CD4-positive, alpha-beta T cell treated with Interferon alpha-2 for 1 hour (primary cell): ENCODE results near the gene USP27X.

Experiments
- DNase-seq, 2 donors: peaks; one replicate each; pipeline ENCODE4 v3.0.0-alpha.2; 2020 to 2022

USP27X gene

GRCh38 chrX:49878834-49879655, at the start of gene USP27X:
Gene USP27X, plus strand, starts transcription at chrX:49879484. Its CDS starts 824 bp downstream, at chrX:49880308.
- peak; percentile 85 to 90 for DNase-seq

- no peak for DNase-seq
Observed at GRCh38 chrX:49838374-49838773, 40.9 kb upstream of the USP27X start.

GRCh38 chrX:49840679-49841078, 38.6 kb upstream of the USP27X start:
- peak; percentile 36 to 37 for DNase-seq

GRCh38 chrX:49842621-49843020, 36.7 kb upstream of the USP27X start:
- DNase-seq: no peak

- no peak for DNase-seq
Observed at GRCh38 chrX:49844611-49845010, 34.7 kb upstream of the USP27X start.

- DNase-seq: no peak
Observed at GRCh38 chrX:49845701-49846403, 33.4 kb upstream of the USP27X start.

- DNase-seq: no peak
Observed at GRCh38 chrX:49846522-49846921, 32.8 kb upstream of the USP27X start.

GRCh38 chrX:49848275-49848674, 31.0 kb upstream of the USP27X start:
- no peak for DNase-seq

- no peak for DNase-seq
Observed at GRCh38 chrX:49850028-49850427, 29.3 kb upstream of the USP27X start.

- no peak for DNase-seq
Observed at GRCh38 chrX:49853661-49854060, 25.6 kb upstream of the USP27X start.

GRCh38 chrX:49856819-49857218, 22.5 kb upstream of the USP27X start:
- DNase-seq: no peak

- DNase-seq: no peak
Observed at GRCh38 chrX:49858341-49858740, 20.9 kb upstream of the USP27X start.

GRCh38 chrX:49859491-49859890, 19.8 kb upstream of the USP27X start:
- no peak for DNase-seq

GRCh38 chrX:49860867-49861535, 18.3 kb upstream of the USP27X start:
- no peak for DNase-seq

GRCh38 chrX:49862093-49862492, 17.2 kb upstream of the USP27X start:
- no peak for DNase-seq

- DNase-seq: no peak
Observed at GRCh38 chrX:49868739-49869138, 10.5 kb upstream of the USP27X start.

- DNase-seq: peak in 1 of 2 donors; percentile 58
Observed at GRCh38 chrX:49876750-49877149, 2.5 kb upstream of the USP27X start.

GRCh38 chrX:49877397-49878101, 1.7 kb upstream of the USP27X start:
- no peak for DNase-seq

GRCh38 chrX:49878128-49878833, 1.0 kb upstream of the USP27X start:
- DNase-seq: no peak

- DNase-seq: peak in 1 of 2 donors; percentile 17
Observed at GRCh38 chrX:49879656-49880277, 483 bp downstream of the USP27X start.

- DNase-seq: no peak
Observed at GRCh38 chrX:49880668-49881067, 1.4 kb downstream of the USP27X start.
